Measurements from ENCODE around the gene MYO3B. TPM values are rescaled to one million over a fixed set of nuclear protein-coding genes. Genes with fewer than 3 reads are reported as not detected.

MYO3B gene
- total and polyA plus RNA-seq, 2 of the 8 experiments (the other 6 are each of a cell fraction or from before 2014, with no cell fraction given) = 0.17 to 0.19 TPM

- Histone ChIP-seq H3K9me3 (ENCODE audit: insufficient read depth in 2 of 2, low read depth in 1 of 2, low read length in 1 of 2) (no peaks in the 10 kb centered on the region; a peak in 1 of 4 replicates), H3K23ac (ENCODE audit: insufficient read length) (no peak overlapping the region), H2BK120ac (replicated peaks; ENCODE audit: low read depth, low read length) (no peak overlapping the region), H3K4me3 (ENCODE audit: extremely low read depth in 1 of 4, insufficient read depth in 2 of 4, low read depth in 3 of 4, low read length in 4 of 4) (no peak overlapping the region; a peak in 1 of 8 replicates), H3K9ac (replicated peaks in 1 of 4; ENCODE audit: extremely low read depth in 1 of 4, low read depth in 3 of 4, low read length in 3 of 4) (no peak overlapping the region), H3K27me3 (replicated peaks in 1 of 4; ENCODE audit: control insufficient read depth in 3 of 4, extremely low read depth in 1 of 4, insufficient read depth in 3 of 4, low read length in 3 of 4) (no peaks in the 10 kb centered on the region), H3K4me2 (ENCODE audit: insufficient read depth in 1 of 2, low read depth in 2 of 2, low read length in 2 of 2) (peak overlapping the region; percentile 14 to 40; a peak in 1 of 4 replicates), H3K79me1 (ENCODE audit: low read depth, low read length) (no peaks in the 10 kb centered on the region), H3K27ac (ENCODE audit: low read depth, low read length) (no peak overlapping the region), H3K56ac (replicated peaks; ENCODE audit: insufficient read length, low read depth, low read length) (no peak overlapping the region), H3K4ac (replicated peaks; ENCODE audit: insufficient read length, low read depth, low read length) (no peak overlapping the region), H3K14ac (ENCODE audit: insufficient read length) (no peak overlapping the region), H2BK20ac (ENCODE audit: low read length) (no peak overlapping the region), H3K36me3 (ENCODE audit: control insufficient read depth in 2 of 4, insufficient read depth in 4 of 4, low read length in 3 of 4) (no peaks in the 10 kb centered on the region), H3K4me1 (replicated peaks in 1 of 4; ENCODE audit: control insufficient read depth in 3 of 4, insufficient read depth in 4 of 4, low read length in 3 of 4) (peaks cover 0 to 13% (median 9%) of the 10 kb centered on the region in 4 experiments; a peak in 3 of 7 replicates), H2BK12ac (ENCODE audit: low read depth, low read length) (no peak overlapping the region), H2AFZ (ENCODE audit: low read length) (no peak overlapping the region), H4K20me1 (replicated peaks in 1 of 2; ENCODE audit: control insufficient read depth in 1 of 2, insufficient read depth in 2 of 2, low read length in 2 of 2) (no peaks in the 10 kb centered on the region), H2BK5ac (ENCODE audit: low read depth, low read length) (no peak overlapping the region), H3K79me2 (ENCODE audit: control insufficient read depth in 1 of 2, insufficient read depth in 2 of 2, low read length in 2 of 2) (no peaks in the 10 kb centered on the region), H3K18ac (ENCODE audit: extremely low read depth, low read length) (no peak overlapping the region), H3K23me2 (ENCODE audit: low read depth, low read length) (no peaks in the 10 kb centered on the region), H4K8ac (ENCODE audit: extremely low read depth, insufficient read depth, low read length) (no peak overlapping the region), H2BK15ac (ENCODE audit: low read length) (no peak overlapping the region), H4K5ac (ENCODE audit: insufficient read length, low read depth, low read length) (peak overlapping the region; percentile 16), H4K91ac (replicated peaks; ENCODE audit: insufficient read length, low read length) (no peak overlapping the region), H2AK5ac (ENCODE audit: low read depth, low read length) (no peak overlapping the region)
- ChIA-PET POLR2A (ENCODE audit: partially characterized antibody) (no interaction called here), CTCF (ENCODE audit: partially characterized antibody) (interaction anchor here (0.5 to 1.2 kb wide), 3 partner anchors 11 to 118 kb away, joined by 3 read pairs; no protein-coding TSS in a partner anchor)
- DNase-seq (ENCODE audit: low read depth in 1 of 2, low spot score in 2 of 2) (no peak), FAIRE-seq (no peak)
- TF ChIP-seq CTBP2 (IDR thresholded peaks at IDR 0.05; ENCODE audit: borderline replicate concordance, insufficient read depth, insufficient read length, low read length) (no peak), YY1 (IDR thresholded peaks at IDR 0.05; ENCODE audit: low read depth, low read length) (no peak), RFX5 (IDR thresholded peaks at IDR 0.05; ENCODE audit: borderline replicate concordance, low read depth, low read length) (no peak), SP4 (IDR thresholded peaks at IDR 0.05; ENCODE audit: low read length) (no peak)
- 83% methylated on average over 2 of the region's 2 CpGs; no CpG with 5 or more reads in 1 of the 2 experiments for WGBS, 2 experiments (ENCODE audit: extremely low coverage in 1 of 2, insufficient coverage in 1 of 2, insufficient read length in 1 of 2, insufficient replicate concordance in 2 of 2, low coverage in 1 of 2, low lambda C conversion rate in 2 of 2, missing lambda C conversion rate in 1 of 2)
Observed at GRCh38 chr2:170353723-170354122, 175.8 kb downstream of the MYO3B start.
